ENCODE measurements around the gene CHAMP1. TPM values are rescaled to one million over a fixed set of nuclear protein-coding genes. Genes with fewer than 3 reads are reported as not detected.
A peak's percentile ranks its signal among the peaks of the same experiment; 100 is the strongest.

CHAMP1 gene
- total and polyA plus RNA-seq, 2 of the 8 experiments (the other 6 are each of a cell fraction or from before 2014, with no cell fraction given), result 26.8 to 41.9 TPM

DNA sequence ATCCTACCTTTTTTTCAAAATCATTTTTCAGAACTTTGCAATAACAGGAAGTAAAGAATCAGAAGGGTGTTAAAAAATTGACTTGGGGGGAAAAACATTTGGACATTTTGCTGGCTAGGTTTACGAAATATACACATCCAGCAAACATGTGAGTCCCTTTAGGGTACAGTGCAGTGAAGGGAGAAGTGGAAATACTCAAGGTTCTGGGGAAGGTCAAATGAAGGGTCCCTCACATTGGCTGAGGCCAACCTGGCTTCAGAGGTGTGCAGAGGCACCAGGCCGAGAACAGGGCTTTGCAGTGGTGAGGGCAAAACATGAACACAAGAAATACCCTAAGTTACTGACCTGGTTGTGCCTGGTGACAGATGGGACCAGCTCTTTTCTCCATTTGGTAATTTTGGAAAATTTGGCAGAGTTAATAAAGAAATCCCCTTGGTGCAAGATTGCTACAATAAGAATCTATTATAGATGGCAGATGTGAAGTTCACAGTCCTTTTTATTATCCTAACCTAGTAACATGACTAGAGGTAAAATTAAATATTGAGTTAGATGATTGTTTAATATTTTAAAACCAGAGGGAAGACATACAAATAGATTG lies 34.4 kb upstream of the CHAMP1 start:
- no peak overlapping the region for H4K91ac ChIP-seq (replicated peaks; ENCODE audit: insufficient read length, low read length)
- peaks cover 0 to 8% (median 3%) of the 10 kb centered on the region in 4 experiments; a peak in 4 of 7 replicates for H3K4me1 ChIP-seq (replicated peaks in 1 of 4; ENCODE audit: control insufficient read depth in 3 of 4, insufficient read depth in 4 of 4, low read length in 3 of 4)
- no peak overlapping the region for H3K56ac ChIP-seq (replicated peaks; ENCODE audit: insufficient read length, low read depth, low read length)
- H3K79me1 ChIP-seq (ENCODE audit: low read depth, low read length), result no peaks in the 10 kb centered on the region
- peak overlapping the region in 1 of 2 experiments; percentile 57; a peak in 2 of 4 replicates for H3K4me2 ChIP-seq (ENCODE audit: insufficient read depth in 1 of 2, low read depth in 2 of 2, low read length in 2 of 2)
- H2BK5ac ChIP-seq (ENCODE audit: low read depth, low read length), result no peak overlapping the region
- H4K20me1 ChIP-seq (replicated peaks in 1 of 2; ENCODE audit: control insufficient read depth in 1 of 2, insufficient read depth in 2 of 2, low read length in 2 of 2), result no peaks in the 10 kb centered on the region
- H2BK12ac ChIP-seq (ENCODE audit: low read depth, low read length), result no peak overlapping the region
- POLR2A ChIA-PET (ENCODE audit: partially characterized antibody), result interaction anchor here (1.0 to 3.7 kb wide), 11 partner anchors 8 to 55 kb away, joined by 3 to 35 read pairs (median 5); no protein-coding TSS in a partner anchor
- no peak overlapping the region for H2BK20ac ChIP-seq (ENCODE audit: low read length)
- no peaks in the 10 kb centered on the region for H3K23me2 ChIP-seq (ENCODE audit: low read depth, low read length)
- FAIRE-seq, result no peak
- peak overlapping the region in 1 of 4 experiments; percentile 94; a peak in 1 of 8 replicates for H3K4me3 ChIP-seq (ENCODE audit: extremely low read depth in 1 of 4, insufficient read depth in 2 of 4, low read depth in 3 of 4, low read length in 4 of 4)
- H3K36me3 ChIP-seq (ENCODE audit: control insufficient read depth in 2 of 4, insufficient read depth in 4 of 4, low read length in 3 of 4), result peaks cover 3 to 38% (median 8%) of the 10 kb centered on the region in 4 experiments; a peak in 5 of 8 replicates
- CTCF ChIA-PET (ENCODE audit: partially characterized antibody), result interaction anchor here (1.0 kb wide), 1 partner anchor 8 kb away, joined by 3 read pairs; no protein-coding TSS in a partner anchor
- H2AFZ ChIP-seq (ENCODE audit: low read length), result no peak overlapping the region
- H2BK15ac ChIP-seq (ENCODE audit: low read length), result no peak overlapping the region
- no peaks in the 10 kb centered on the region for H3K27me3 ChIP-seq (replicated peaks in 1 of 4; ENCODE audit: control insufficient read depth in 3 of 4, extremely low read depth in 1 of 4, insufficient read depth in 3 of 4, low read length in 3 of 4)
- H3K14ac ChIP-seq (ENCODE audit: insufficient read length), result no peak overlapping the region
- DNase-seq (ENCODE audit: low read depth in 1 of 2, low spot score in 2 of 2), result no peak
- no peak overlapping the region for H2BK120ac ChIP-seq (replicated peaks; ENCODE audit: low read depth, low read length)
- H3K18ac ChIP-seq (ENCODE audit: extremely low read depth, low read length), result no peak overlapping the region
- H4K8ac ChIP-seq (ENCODE audit: extremely low read depth, insufficient read depth, low read length), result no peak overlapping the region
- H3K9ac ChIP-seq (replicated peaks in 1 of 4; ENCODE audit: extremely low read depth in 1 of 4, low read depth in 3 of 4, low read length in 3 of 4), result no peak overlapping the region
- no peaks in the 10 kb centered on the region for H3K9me3 ChIP-seq (ENCODE audit: insufficient read depth in 2 of 2, low read depth in 1 of 2, low read length in 1 of 2)
- H2AK5ac ChIP-seq (ENCODE audit: low read depth, low read length), result no peak overlapping the region
- TF ChIP-seq BRCA1 (IDR thresholded peaks at IDR 0.05; ENCODE audit: low read depth, low read length), result no peak
- 83% methylated on average over 2 of the region's 2 CpGs; no CpG with 5 or more reads in 1 of the 2 experiments for WGBS, 2 experiments (ENCODE audit: extremely low coverage in 1 of 2, insufficient coverage in 1 of 2, insufficient read length in 1 of 2, insufficient replicate concordance in 2 of 2, low coverage in 1 of 2, low lambda C conversion rate in 2 of 2, missing lambda C conversion rate in 1 of 2)
- H3K23ac ChIP-seq (ENCODE audit: insufficient read length), result no peak overlapping the region
- H4K5ac ChIP-seq (ENCODE audit: insufficient read length, low read depth, low read length), result no peak overlapping the region
- H3K79me2 ChIP-seq (ENCODE audit: control insufficient read depth in 1 of 2, insufficient read depth in 2 of 2, low read length in 2 of 2), result peaks cover 0 to 25% of the 10 kb centered on the region in 2 experiments; a peak in 2 of 4 replicates
- no peak overlapping the region for H3K27ac ChIP-seq (ENCODE audit: low read depth, low read length)
- H3K4ac ChIP-seq (replicated peaks; ENCODE audit: insufficient read length, low read depth, low read length), result no peak overlapping the region
